ENCODE data around the gene CBLN1.

GRCh38 chr16:49278567-49278827, 3.1 kb downstream of the CBLN1 start:
- TF ChIP-seq POLR2A (IDR thresholded peaks at IDR 0.05): no peak
- no peak for TF ChIP-seq POLR2AphosphoS5 (IDR thresholded peaks at IDR 0.05)

Measured in transverse colon (tissue), 3 donors.